ENCODE measurements around the gene CNTNAP5.

CNTNAP5 gene

GRCh38 chr2:124485659-124486058 is 460.6 kb downstream of the CNTNAP5 start:
- intact Hi-C loops (cut with DNase I; ENCODE audit: low total_unique reads) = no loop called here

DNA sequence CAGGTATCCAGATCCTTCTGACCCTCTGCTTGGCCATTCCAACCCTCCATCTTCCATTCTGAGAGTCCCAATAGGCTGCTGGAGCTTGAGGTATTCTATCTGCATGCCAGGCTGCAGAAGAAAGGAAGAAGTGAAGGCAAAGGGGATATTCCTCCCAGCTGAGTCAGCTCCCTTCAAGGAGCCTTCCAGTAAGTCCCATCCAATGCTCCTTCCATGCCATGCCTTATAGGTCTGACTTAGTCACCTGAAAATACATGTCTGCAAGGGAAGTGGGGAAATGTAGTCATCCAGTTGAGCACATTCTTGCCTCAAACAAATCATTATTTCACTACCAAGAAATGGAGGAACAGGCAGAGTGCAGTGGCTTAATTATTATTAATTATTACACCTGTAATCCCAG is 464.6 kb downstream of the CNTNAP5 start:
- no peaks in the 10 kb centered on the region for H3K27me3 ChIP-seq
- no peak overlapping the region for H3K27ac ChIP-seq
- TF ChIP-seq, protein P1, sequence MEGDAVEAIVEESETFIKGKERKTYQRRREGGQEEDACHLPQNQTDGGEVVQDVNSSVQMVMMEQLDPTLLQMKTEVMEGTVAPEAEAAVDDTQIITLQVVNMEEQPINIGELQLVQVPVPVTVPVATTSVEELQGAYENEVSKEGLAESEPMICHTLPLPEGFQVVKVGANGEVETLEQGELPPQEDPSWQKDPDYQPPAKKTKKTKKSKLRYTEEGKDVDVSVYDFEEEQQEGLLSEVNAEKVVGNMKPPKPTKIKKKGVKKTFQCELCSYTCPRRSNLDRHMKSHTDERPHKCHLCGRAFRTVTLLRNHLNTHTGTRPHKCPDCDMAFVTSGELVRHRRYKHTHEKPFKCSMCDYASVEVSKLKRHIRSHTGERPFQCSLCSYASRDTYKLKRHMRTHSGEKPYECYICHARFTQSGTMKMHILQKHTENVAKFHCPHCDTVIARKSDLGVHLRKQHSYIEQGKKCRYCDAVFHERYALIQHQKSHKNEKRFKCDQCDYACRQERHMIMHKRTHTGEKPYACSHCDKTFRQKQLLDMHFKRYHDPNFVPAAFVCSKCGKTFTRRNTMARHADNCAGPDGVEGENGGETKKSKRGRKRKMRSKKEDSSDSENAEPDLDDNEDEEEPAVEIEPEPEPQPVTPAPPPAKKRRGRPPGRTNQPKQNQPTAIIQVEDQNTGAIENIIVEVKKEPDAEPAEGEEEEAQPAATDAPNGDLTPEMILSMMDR (IDR thresholded peaks at IDR 0.05) = no peak
- intact Hi-C loops (cut with DNase I; ENCODE audit: low total_unique reads) = no loop called here
- no peak overlapping the region for H3K4me3 ChIP-seq
- no peaks in the 10 kb centered on the region for H3K36me3 ChIP-seq
- no peaks in the 10 kb centered on the region for H3K4me1 ChIP-seq
- no peaks in the 10 kb centered on the region for H3K9me3 ChIP-seq
- DNase-seq = no peak

More at GRCh38 chr2:124485659-124486058, 460.6 kb downstream of the CNTNAP5 start:
- TF ChIP-seq, protein P1 (IDR thresholded peaks at IDR 0.05) = no peak
- Histone ChIP-seq H3K4me1 (no peaks in the 10 kb centered on the region), H3K4me3 (no peak overlapping the region), H3K9me3 (no peaks in the 10 kb centered on the region), H3K27me3 (no peaks in the 10 kb centered on the region), H3K36me3 (no peaks in the 10 kb centered on the region), H3K27ac (no peak overlapping the region)
- no peak for DNase-seq

DNA sequence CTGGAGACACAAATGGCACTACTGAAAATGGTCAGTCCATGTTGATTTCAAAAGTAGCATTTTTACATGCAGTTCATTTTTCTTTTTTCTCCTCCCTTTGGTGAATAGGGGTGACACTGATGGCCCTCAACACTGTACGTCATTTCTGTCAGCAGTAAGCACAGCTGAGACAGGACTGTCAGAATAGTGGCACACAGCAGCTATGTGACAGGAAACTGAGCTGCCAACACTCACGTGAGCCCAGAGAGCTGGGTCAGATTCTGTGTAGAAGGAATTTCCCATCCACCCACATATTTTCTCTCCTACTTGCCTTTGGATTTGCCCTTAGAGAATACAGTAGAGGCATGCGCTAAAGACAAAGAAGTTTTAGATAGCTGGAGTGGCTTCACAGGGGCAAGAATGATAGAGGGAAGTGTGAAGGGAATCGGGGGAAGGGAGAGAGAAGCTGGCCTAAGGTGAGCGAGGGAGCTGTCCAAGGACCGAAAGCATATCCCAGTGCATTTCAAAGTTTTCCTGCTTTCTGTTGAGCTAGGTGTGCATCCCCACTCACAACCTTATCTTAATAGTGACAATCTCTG is 476.6 kb downstream of the CNTNAP5 start:
- Histone ChIP-seq H3K4me1 (no peaks in the 10 kb centered on the region), H3K4me3 (no peak overlapping the region), H3K36me3 (no peaks in the 10 kb centered on the region), H3K27ac (no peak overlapping the region), H3K9me3 (no peaks in the 10 kb centered on the region), H3K27me3 (no peaks in the 10 kb centered on the region)
- intact Hi-C loops (cut with DNase I; ENCODE audit: low total_unique reads) = no loop called here
- TF ChIP-seq, protein P1 (IDR thresholded peaks at IDR 0.05) = no peak
- DNase-seq = no peak

- H3K4me3 ChIP-seq = no peak overlapping the region
- intact Hi-C loops (cut with DNase I; ENCODE audit: low total_unique reads) = no loop called here
- H3K4me1 ChIP-seq = no peaks in the 10 kb centered on the region
- TF ChIP-seq, protein P1 (IDR thresholded peaks at IDR 0.05) = no peak
- H3K9me3 ChIP-seq = no peaks in the 10 kb centered on the region
- DNase-seq = no peak
- no peaks in the 10 kb centered on the region for H3K27me3 ChIP-seq
- no peak overlapping the region for H3K27ac ChIP-seq
- H3K36me3 ChIP-seq = no peaks in the 10 kb centered on the region
These were observed 489.1 kb downstream of the CNTNAP5 start for GRCh38 chr2:124514236-124514635.

DNA sequence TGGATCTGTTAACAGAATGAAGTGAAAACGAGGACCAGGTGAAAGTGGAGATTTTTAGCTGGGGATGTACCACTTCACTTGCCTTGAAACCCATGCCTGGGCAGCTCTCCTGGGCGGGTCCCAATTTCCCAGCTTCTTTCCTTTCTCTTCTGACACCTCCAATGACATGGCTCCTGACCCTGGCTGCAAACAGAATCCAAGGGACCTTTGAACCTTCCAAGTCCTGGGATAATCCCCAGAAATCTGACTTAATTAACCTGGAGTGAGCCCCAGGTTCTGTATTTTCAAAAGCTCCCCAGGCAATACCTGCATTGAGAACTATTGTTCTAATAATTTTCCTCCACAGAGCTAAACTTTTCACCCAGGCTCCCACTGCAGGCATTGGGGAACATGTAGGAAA is 495.9 kb downstream of the CNTNAP5 start:
- TF ChIP-seq, protein P1 (IDR thresholded peaks at IDR 0.05) = no peak
- no peaks in the 10 kb centered on the region for H3K4me1 ChIP-seq
- H3K27me3 ChIP-seq = no peaks in the 10 kb centered on the region
- H3K9me3 ChIP-seq = no peaks in the 10 kb centered on the region
- H3K36me3 ChIP-seq = no peaks in the 10 kb centered on the region
- intact Hi-C loops (cut with DNase I; ENCODE audit: low total_unique reads) = no loop called here
- DNase-seq = no peak
- H3K4me3 ChIP-seq = no peak overlapping the region
- no peak overlapping the region for H3K27ac ChIP-seq

GRCh38 chr2:124523096-124523495 is 498.0 kb downstream of the CNTNAP5 start:
- DNase-seq = no peak
- Histone ChIP-seq H3K27ac (no peak overlapping the region), H3K4me1 (no peaks in the 10 kb centered on the region), H3K36me3 (no peaks in the 10 kb centered on the region), H3K27me3 (no peaks in the 10 kb centered on the region), H3K4me3 (no peak overlapping the region), H3K9me3 (no peaks in the 10 kb centered on the region)
- intact Hi-C loops (cut with DNase I; ENCODE audit: low total_unique reads) = no loop called here
- TF ChIP-seq, protein P1 (IDR thresholded peaks at IDR 0.05) = no peak

Measured in tibial artery (tissue), 4 donors.